ENCODE results near the gene SLC41A1.

Gene SLC41A1

GRCh38 chr1:205809942-205810345 is 3.1 kb downstream of the SLC41A1 start:
- peaks cover 8% of the 10 kb centered on the region; the same call in 1 of the 2 replicates for H3K4me1 ChIP-seq (ENCODE audit: low read length)
- H3K9ac ChIP-seq (ENCODE audit: low read length) = no peak overlapping the region
- no peaks in the 10 kb centered on the region for H3K79me2 ChIP-seq (ENCODE audit: low read length)
- no peak overlapping the region for H2AFZ ChIP-seq (ENCODE audit: low read length)
- no peak overlapping the region for H3K4me3 ChIP-seq (ENCODE audit: low read length)
- peaks cover 7% of the 10 kb centered on the region for H3F3A ChIP-seq (ENCODE audit: insufficient read depth, low read length)
- H3K36me3 ChIP-seq (replicated peaks; ENCODE audit: insufficient read depth, low read length) = no peaks in the 10 kb centered on the region
- no peaks in the 10 kb centered on the region for H3K9me3 ChIP-seq (replicated peaks; ENCODE audit: insufficient read depth, low read length)
- no peak for TF ChIP-seq EZH2 (optimal IDR thresholded peaks at IDR 0.05; ENCODE audit: low read depth, low read length)
- no peak for TF ChIP-seq CTCF (IDR thresholded peaks at IDR 0.05; ENCODE audit: low read length)
- TF ChIP-seq EZH2phosphoT487 (IDR thresholded peaks at IDR 0.05; ENCODE audit: low read length) = no peak
- H3K27ac ChIP-seq (ENCODE audit: low read length) = no peak overlapping the region
- no peaks in the 10 kb centered on the region; the same call in 1 of the 2 replicates for H3K27me3 ChIP-seq (replicated peaks; ENCODE audit: insufficient read depth, low read length)
- no peaks in the 10 kb centered on the region for H3K9me2 ChIP-seq (replicated peaks; ENCODE audit: insufficient read depth, low read length)
- H4K20me1 ChIP-seq (ENCODE audit: insufficient read depth, low read length) = no peaks in the 10 kb centered on the region
- H3K4me2 ChIP-seq (ENCODE audit: low read depth, low read length) = no peak overlapping the region
- DNase-seq = no peak

- Histone ChIP-seq H4K20me1 (ENCODE audit: insufficient read depth, low read length) (no peaks in the 10 kb centered on the region), H3K27me3 (replicated peaks; ENCODE audit: insufficient read depth, low read length) (no peaks in the 10 kb centered on the region; the same call in 1 of the 2 replicates), H3K9ac (ENCODE audit: low read length) (no peak overlapping the region), H3K4me3 (ENCODE audit: low read length) (no peak overlapping the region), H3K36me3 (replicated peaks; ENCODE audit: insufficient read depth, low read length) (no peaks in the 10 kb centered on the region), H2AFZ (ENCODE audit: low read length) (no peak overlapping the region), H3K4me1 (ENCODE audit: low read length) (peaks cover 8% of the 10 kb centered on the region; the same call in 1 of the 2 replicates), H3F3A (ENCODE audit: insufficient read depth, low read length) (peaks cover 7% of the 10 kb centered on the region), H3K9me3 (replicated peaks; ENCODE audit: insufficient read depth, low read length) (no peaks in the 10 kb centered on the region), H3K27ac (ENCODE audit: low read length) (no peak overlapping the region), H3K9me2 (replicated peaks; ENCODE audit: insufficient read depth, low read length) (no peaks in the 10 kb centered on the region), H3K4me2 (ENCODE audit: low read depth, low read length) (no peak overlapping the region), H3K79me2 (ENCODE audit: low read length) (no peaks in the 10 kb centered on the region)
- DNase-seq = no peak
- TF ChIP-seq EZH2 (optimal IDR thresholded peaks at IDR 0.05; ENCODE audit: low read depth, low read length) = no peak
- TF ChIP-seq EZH2phosphoT487 (IDR thresholded peaks at IDR 0.05; ENCODE audit: low read length) = no peak
- TF ChIP-seq CTCF (IDR thresholded peaks at IDR 0.05; ENCODE audit: low read length) = no peak
Measured at GRCh38 chr1:205809469-205809868, 3.5 kb downstream of the SLC41A1 start.

- H3K9me2 ChIP-seq (replicated peaks; ENCODE audit: insufficient read depth, low read length) = no peaks in the 10 kb centered on the region
- H3F3A ChIP-seq (ENCODE audit: insufficient read depth, low read length) = no peaks in the 10 kb centered on the region
- no peaks in the 10 kb centered on the region for H4K20me1 ChIP-seq (ENCODE audit: insufficient read depth, low read length)
- H3K27ac ChIP-seq (ENCODE audit: low read length) = no peak overlapping the region
- no peak overlapping the region for H3K9ac ChIP-seq (ENCODE audit: low read length)
- DNase-seq = no peak
- no peak overlapping the region for H2AFZ ChIP-seq (ENCODE audit: low read length)
- no peak overlapping the region for H3K4me2 ChIP-seq (ENCODE audit: low read depth, low read length)
- H3K4me3 ChIP-seq (ENCODE audit: low read length) = no peak overlapping the region
- H3K36me3 ChIP-seq (replicated peaks; ENCODE audit: insufficient read depth, low read length) = no peaks in the 10 kb centered on the region
- no peak for TF ChIP-seq CTCF (IDR thresholded peaks at IDR 0.05; ENCODE audit: low read length)
- no peak for TF ChIP-seq EZH2 (optimal IDR thresholded peaks at IDR 0.05; ENCODE audit: low read depth, low read length)
- TF ChIP-seq EZH2phosphoT487 (IDR thresholded peaks at IDR 0.05; ENCODE audit: low read length) = no peak
- no peaks in the 10 kb centered on the region for H3K27me3 ChIP-seq (replicated peaks; ENCODE audit: insufficient read depth, low read length)
- no peaks in the 10 kb centered on the region for H3K79me2 ChIP-seq (ENCODE audit: low read length)
- H3K9me3 ChIP-seq (replicated peaks; ENCODE audit: insufficient read depth, low read length) = no peaks in the 10 kb centered on the region
- H3K4me1 ChIP-seq (ENCODE audit: low read length) = no peaks in the 10 kb centered on the region
Measured at GRCh38 chr1:205805082-205805711, 7.8 kb downstream of the SLC41A1 start.
